Liver (tissue), 3 donors: ENCODE measurements around the gene CDPF1.

Source experiments
- CTCF ChIP-seq: fragments of 150-350 bp; IDR thresholded peaks from 2 replicates; pipeline ENCODE4 v1.5.1; 2017; ENCODE audit warnings: improper control_type of control experiment, low read depth, low read length; ENCODE audit not compliant: missing input control
- EGR1 ChIP-seq, 2 donors: IDR thresholded peaks; 2 replicates each; pipeline ENCODE4 v1.6.1; 2016 to 2018; ENCODE audit warnings: antibody characterized with exemption in 2 of 2, low read depth in 2 of 2
- FOXA1 ChIP-seq: IDR thresholded peaks from 2 replicates; pipeline ENCODE4 v1.6.1; 2016; ENCODE audit warnings: antibody characterized with exemption
- GABPA ChIP-seq, 2 donors: IDR thresholded peaks in 1 of 2; conservative IDR thresholded peaks in 1 of 2; 2 replicates each; pipeline ENCODE4 v1.6.1; 2016; ENCODE audit warnings: antibody characterized with exemption in 2 of 2, mild to moderate bottlenecking in 1 of 2, moderate library complexity in 1 of 2
- JUND ChIP-seq, 2 donors: IDR thresholded peaks; 2 replicates each; pipeline ENCODE4 v1.6.1; 2016; ENCODE audit warnings: antibody characterized with exemption in 2 of 2
- MAX ChIP-seq: IDR thresholded peaks from 2 replicates; pipeline ENCODE4 v1.6.1; 2016; ENCODE audit warnings: antibody characterized with exemption
- TAF1 ChIP-seq: conservative IDR thresholded peaks from 2 replicates; pipeline ENCODE4 v1.6.1; 2016; ENCODE audit warnings: antibody characterized with exemption, mild to moderate bottlenecking
- YY1 ChIP-seq: IDR thresholded peaks from 2 replicates; pipeline ENCODE4 v1.6.1; 2016; ENCODE audit warnings: antibody characterized with exemption, mild to moderate bottlenecking
- TF ChIP-seq, protein P1 (sequence below): IDR thresholded peaks from 2 replicates; pipeline ENCODE4 v1.6.1; 2016; ENCODE audit warnings: antibody characterized with exemption, mild to moderate bottlenecking
- donor health status: healthy.
- donor health status: healthy.

- no peak for TF ChIP-seq CTCF
- TF ChIP-seq TAF1 = no peak
- no peak for TF ChIP-seq MAX
- TF ChIP-seq, protein P1, sequence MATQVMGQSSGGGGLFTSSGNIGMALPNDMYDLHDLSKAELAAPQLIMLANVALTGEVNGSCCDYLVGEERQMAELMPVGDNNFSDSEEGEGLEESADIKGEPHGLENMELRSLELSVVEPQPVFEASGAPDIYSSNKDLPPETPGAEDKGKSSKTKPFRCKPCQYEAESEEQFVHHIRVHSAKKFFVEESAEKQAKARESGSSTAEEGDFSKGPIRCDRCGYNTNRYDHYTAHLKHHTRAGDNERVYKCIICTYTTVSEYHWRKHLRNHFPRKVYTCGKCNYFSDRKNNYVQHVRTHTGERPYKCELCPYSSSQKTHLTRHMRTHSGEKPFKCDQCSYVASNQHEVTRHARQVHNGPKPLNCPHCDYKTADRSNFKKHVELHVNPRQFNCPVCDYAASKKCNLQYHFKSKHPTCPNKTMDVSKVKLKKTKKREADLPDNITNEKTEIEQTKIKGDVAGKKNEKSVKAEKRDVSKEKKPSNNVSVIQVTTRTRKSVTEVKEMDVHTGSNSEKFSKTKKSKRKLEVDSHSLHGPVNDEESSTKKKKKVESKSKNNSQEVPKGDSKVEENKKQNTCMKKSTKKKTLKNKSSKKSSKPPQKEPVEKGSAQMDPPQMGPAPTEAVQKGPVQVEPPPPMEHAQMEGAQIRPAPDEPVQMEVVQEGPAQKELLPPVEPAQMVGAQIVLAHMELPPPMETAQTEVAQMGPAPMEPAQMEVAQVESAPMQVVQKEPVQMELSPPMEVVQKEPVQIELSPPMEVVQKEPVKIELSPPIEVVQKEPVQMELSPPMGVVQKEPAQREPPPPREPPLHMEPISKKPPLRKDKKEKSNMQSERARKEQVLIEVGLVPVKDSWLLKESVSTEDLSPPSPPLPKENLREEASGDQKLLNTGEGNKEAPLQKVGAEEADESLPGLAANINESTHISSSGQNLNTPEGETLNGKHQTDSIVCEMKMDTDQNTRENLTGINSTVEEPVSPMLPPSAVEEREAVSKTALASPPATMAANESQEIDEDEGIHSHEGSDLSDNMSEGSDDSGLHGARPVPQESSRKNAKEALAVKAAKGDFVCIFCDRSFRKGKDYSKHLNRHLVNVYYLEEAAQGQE = no peak
- TF ChIP-seq JUND (IDR thresholded peaks at IDR 0.05) = no peak
- TF ChIP-seq EGR1 (IDR thresholded peaks at IDR 0.05; ENCODE audit: low read depth in 2 of 2) = no peak
- TF ChIP-seq FOXA1 = no peak
- no peak for TF ChIP-seq YY1
- no peak for TF ChIP-seq GABPA (IDR thresholded peaks at IDR 0.05 in 1 of 2, conservative IDR thresholded peaks at IDR 0.05 in 1 of 2)
Measured at GRCh38 chr22:46289244-46289891, 39.3 kb upstream of the CDPF1 start.
